LNCAP (cell line): ENCODE measurements around the gene CNTFR.

Experiments used
- TF ChIP-seq, protein P1 (sequence below): fragments of 450-650 bp; IDR thresholded peaks from 2 replicates; pipeline ENCODE4 v1.5.1; 2017; ENCODE audit warnings: mild to moderate bottlenecking

The CNTFR gene

DNA sequence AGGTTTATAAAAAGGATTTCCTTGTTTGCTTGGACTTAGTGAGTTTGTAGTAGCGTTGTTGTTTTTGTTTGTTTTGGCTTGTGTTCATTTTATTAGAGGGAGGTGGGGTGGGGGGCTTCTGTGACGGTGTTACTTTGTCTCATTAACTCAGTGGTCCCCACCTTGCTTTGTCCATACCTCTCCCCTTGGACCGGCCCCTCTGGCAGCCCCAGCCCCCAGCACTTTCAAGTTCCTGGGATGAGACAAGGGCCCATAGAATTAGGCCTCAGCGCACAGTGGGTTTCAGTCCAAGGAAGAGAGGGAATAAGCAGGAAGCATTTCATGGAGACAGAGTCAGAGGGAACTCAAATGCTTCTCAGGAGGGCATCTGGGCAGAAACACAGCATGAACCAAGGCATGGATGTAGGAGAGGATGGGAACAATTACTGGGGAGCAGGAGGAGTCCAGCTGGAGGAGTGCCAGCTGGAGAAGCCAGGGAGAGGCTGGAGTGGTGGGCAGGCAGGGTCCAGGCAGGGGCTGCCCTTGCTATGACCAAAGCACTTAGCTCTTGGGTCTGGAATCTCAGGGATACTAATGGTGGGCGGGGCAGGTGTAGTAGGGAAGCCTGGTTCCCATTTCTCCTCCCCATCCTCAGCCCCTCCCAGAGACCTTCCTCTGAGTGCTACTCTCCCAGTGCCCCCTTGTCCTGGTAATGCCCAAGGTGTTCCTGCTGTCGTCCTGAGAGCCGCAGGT, 43.3 kb downstream of the CNTFR start:
- TF ChIP-seq, protein P1, sequence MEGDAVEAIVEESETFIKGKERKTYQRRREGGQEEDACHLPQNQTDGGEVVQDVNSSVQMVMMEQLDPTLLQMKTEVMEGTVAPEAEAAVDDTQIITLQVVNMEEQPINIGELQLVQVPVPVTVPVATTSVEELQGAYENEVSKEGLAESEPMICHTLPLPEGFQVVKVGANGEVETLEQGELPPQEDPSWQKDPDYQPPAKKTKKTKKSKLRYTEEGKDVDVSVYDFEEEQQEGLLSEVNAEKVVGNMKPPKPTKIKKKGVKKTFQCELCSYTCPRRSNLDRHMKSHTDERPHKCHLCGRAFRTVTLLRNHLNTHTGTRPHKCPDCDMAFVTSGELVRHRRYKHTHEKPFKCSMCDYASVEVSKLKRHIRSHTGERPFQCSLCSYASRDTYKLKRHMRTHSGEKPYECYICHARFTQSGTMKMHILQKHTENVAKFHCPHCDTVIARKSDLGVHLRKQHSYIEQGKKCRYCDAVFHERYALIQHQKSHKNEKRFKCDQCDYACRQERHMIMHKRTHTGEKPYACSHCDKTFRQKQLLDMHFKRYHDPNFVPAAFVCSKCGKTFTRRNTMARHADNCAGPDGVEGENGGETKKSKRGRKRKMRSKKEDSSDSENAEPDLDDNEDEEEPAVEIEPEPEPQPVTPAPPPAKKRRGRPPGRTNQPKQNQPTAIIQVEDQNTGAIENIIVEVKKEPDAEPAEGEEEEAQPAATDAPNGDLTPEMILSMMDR: no peak

- TF ChIP-seq, protein P1: no peak
Measured at GRCh38 chr9:34545497-34545896, 44.0 kb downstream of the CNTFR start.

- TF ChIP-seq, protein P1: no peak
Measured at GRCh38 chr9:34544035-34544434, 45.5 kb downstream of the CNTFR start.

- TF ChIP-seq, protein P1: no peak
Measured at GRCh38 chr9:34541540-34541939, 48.0 kb downstream of the CNTFR start.

GRCh38 chr9:34540827-34541226, 48.7 kb downstream of the CNTFR start:
- TF ChIP-seq, protein P1: no peak

DNA sequence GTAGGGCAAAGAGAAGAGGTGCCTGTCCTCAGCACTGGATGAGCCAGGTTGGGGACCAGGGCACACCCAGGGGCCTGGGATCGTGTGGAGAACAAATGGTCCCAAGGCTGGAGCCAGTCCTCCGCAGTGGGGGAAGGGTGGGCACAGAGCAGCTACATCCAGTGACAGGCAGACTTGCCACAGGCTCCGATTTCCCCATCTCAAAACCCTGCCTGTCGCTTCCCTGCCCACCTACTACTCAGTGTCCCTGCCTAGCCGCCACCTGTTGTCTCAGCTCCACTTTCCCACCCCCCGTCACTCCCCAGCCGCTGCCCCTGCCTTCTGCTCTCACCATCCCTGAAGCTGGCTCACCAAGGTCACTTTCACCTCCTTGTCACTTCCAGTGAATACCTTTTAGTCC, 52.8 kb downstream of the CNTFR start:
- TF ChIP-seq, protein P1: no peak

GRCh38 chr9:34526026-34526425, 63.5 kb downstream of the CNTFR start:
- TF ChIP-seq, protein P1: no peak

GRCh38 chr9:34524349-34524748, 65.2 kb downstream of the CNTFR start:
- TF ChIP-seq, protein P1: no peak
